GM21390 (cell line): ENCODE data around the gene ZNF384.

ENCODE experiments used
- ATAC-seq: cut with Tn5 transposase; IDR thresholded peaks from one replicate; pipeline ENCODE4 v1.9.1; 2021; ENCODE audit not compliant: unreplicated experiment

Gene ZNF384

GRCh38 chr12:6626654-6627283, 62.4 kb downstream of the ZNF384 start:
- no peak for ATAC-seq

DNA sequence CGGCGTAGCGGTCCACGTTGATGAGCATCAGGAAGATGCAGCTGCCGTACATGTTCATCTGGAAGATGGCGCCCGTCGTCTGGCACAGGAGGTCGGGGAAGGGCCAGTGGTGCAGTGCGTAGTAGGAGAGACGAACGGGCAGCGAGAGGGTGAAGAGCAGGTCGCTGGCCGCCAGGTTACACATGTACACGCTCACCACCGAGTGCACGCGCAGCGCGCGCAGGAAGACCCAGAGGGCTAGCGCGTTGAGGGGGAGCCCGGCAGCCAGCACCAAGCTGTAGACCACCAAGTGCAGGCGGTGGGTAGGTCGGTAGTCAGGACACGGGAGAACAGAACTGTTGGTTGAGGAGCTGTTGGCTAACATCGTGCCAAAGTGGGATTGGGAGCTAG, 68.3 kb downstream of the ZNF384 start:
- ATAC-seq = no peak

GRCh38 chr12:6620137-6620884, 68.9 kb downstream of the ZNF384 start:
- ATAC-seq = no peak

DNA sequence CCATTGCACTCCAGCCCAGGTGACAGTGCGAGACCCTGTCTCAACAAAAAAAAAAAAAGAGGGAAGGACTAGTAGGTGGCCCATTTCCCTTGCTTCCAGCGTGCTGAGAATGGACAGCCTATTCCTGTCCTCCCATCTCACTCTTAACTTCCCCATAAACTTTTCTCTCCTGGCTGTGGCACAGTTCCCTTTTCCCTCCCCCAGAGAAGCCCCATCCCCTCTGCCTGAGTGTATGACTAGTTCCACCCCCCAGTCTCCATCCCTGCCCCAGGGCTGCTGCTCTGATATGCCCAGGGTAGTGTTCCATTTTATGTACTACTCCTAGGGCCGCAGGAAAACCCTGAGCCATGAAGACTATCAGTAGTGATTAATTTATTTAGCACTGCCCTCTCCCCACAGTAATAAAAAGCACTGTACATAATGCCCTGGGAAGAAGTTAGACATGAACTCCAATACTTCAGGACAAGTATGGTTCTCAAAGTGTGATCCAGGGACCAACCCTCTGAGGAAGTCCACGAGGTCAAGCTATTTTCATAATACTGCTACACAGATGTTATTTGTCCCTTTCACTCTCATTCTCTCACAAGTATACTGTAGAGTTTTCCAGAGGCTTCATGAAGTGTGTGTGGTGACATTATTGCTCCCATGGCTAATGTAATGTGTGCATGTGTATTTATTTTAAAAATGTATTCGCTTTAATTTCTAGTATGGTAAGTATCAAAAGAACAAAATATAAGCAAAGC, 70.5 kb downstream of the ZNF384 start:
- no peak for ATAC-seq
